ENCODE results near the gene M1AP.

DNA sequence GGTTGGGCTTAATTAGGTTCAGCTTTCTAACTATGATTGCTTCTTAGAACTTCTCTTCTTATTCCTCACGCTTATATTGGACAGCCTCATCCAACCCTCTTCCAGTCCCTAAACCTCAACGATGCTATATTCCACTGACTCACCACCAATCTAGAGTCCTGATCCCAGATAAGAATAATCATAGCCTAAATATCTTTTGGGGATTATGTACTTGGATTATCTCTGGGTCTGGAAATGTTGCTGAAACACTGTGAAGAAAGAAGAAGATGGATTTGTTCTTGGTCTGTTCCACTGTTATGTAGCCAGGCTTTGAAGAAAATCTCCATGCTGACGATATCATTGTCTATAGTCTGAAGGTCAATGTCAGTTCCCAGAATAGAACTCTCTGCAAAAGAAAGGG, 66.7 kb downstream of the M1AP start:
- TF ChIP-seq, protein P1, sequence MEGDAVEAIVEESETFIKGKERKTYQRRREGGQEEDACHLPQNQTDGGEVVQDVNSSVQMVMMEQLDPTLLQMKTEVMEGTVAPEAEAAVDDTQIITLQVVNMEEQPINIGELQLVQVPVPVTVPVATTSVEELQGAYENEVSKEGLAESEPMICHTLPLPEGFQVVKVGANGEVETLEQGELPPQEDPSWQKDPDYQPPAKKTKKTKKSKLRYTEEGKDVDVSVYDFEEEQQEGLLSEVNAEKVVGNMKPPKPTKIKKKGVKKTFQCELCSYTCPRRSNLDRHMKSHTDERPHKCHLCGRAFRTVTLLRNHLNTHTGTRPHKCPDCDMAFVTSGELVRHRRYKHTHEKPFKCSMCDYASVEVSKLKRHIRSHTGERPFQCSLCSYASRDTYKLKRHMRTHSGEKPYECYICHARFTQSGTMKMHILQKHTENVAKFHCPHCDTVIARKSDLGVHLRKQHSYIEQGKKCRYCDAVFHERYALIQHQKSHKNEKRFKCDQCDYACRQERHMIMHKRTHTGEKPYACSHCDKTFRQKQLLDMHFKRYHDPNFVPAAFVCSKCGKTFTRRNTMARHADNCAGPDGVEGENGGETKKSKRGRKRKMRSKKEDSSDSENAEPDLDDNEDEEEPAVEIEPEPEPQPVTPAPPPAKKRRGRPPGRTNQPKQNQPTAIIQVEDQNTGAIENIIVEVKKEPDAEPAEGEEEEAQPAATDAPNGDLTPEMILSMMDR (optimal IDR thresholded peaks at IDR 0.05 in 1 of 3, IDR thresholded peaks at IDR 0.05 in 1 of 3, conservative IDR thresholded peaks at IDR 0.05 in 1 of 3; ENCODE audit: extremely low read depth in 1 of 3, insufficient read depth in 2 of 3, low read length in 3 of 3) = no peak
- no peak for TF ChIP-seq EZH2 (IDR thresholded peaks at IDR 0.05; ENCODE audit: low read length)
